Measurements from ENCODE around the gene RAB36.

GRCh38 chr22:23157560-23158515, 12.6 kb downstream of the RAB36 start:
- TF ChIP-seq YY1 (IDR thresholded peaks at IDR 0.05; ENCODE audit: insufficient read depth, insufficient read length) (no peak), ZNF274 (IDR thresholded peaks at IDR 0.05; ENCODE audit: low read depth, low read length) (no peak)

All from NT2/D1 (cell line).